ENCODE data around the gene ANKRD24.

GRCh38 chr19:4185413-4186086 lies 3.1 kb downstream of the ANKRD24 start:
- TF ChIP-seq CTCF (IDR thresholded peaks at IDR 0.05; ENCODE audit: extremely low read depth in 1 of 2, insufficient read depth in 1 of 2, low read depth in 1 of 2, low read length in 2 of 2) (no peak), EZH2 (IDR thresholded peaks at IDR 0.05; ENCODE audit: borderline replicate concordance, low read depth, low read length, severe bottlenecking) (no peak), MYC (IDR thresholded peaks at IDR 0.05; ENCODE audit: low read depth, low read length) (no peak), POLR2A (IDR thresholded peaks at IDR 0.05; ENCODE audit: low read depth, low read length) (no peak), POLR2AphosphoS5 (IDR thresholded peaks at IDR 0.05; ENCODE audit: insufficient read depth, low read depth, low read length) (no peak), MAX (IDR thresholded peaks at IDR 0.05; ENCODE audit: insufficient read depth, insufficient read length) (no peak), FOS (IDR thresholded peaks at IDR 0.05; ENCODE audit: borderline replicate concordance, insufficient read depth, low read length) (no peak), GATA2 (IDR thresholded peaks at IDR 0.05; ENCODE audit: insufficient read depth, insufficient read length, low read depth, low read length) (no peak)
